ENCODE measurements around the gene MDM4. TPM values are rescaled to one million over a fixed set of nuclear protein-coding genes. Genes with fewer than 3 reads are reported as not detected.
"Not testable (repeated sequence)": the region's sequence is repeated elsewhere in the genome, so short reads cannot be mapped to it uniquely, and the experiment has no call there.

MDM4 gene, protein sequence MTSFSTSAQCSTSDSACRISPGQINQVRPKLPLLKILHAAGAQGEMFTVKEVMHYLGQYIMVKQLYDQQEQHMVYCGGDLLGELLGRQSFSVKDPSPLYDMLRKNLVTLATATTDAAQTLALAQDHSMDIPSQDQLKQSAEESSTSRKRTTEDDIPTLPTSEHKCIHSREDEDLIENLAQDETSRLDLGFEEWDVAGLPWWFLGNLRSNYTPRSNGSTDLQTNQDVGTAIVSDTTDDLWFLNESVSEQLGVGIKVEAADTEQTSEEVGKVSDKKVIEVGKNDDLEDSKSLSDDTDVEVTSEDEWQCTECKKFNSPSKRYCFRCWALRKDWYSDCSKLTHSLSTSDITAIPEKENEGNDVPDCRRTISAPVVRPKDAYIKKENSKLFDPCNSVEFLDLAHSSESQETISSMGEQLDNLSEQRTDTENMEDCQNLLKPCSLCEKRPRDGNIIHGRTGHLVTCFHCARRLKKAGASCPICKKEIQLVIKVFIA
- total RNA-seq (2014; rRNA removed; shearing (Covaris generic)): 4.6 and 9.1 TPM in 2 replicates

DNA sequence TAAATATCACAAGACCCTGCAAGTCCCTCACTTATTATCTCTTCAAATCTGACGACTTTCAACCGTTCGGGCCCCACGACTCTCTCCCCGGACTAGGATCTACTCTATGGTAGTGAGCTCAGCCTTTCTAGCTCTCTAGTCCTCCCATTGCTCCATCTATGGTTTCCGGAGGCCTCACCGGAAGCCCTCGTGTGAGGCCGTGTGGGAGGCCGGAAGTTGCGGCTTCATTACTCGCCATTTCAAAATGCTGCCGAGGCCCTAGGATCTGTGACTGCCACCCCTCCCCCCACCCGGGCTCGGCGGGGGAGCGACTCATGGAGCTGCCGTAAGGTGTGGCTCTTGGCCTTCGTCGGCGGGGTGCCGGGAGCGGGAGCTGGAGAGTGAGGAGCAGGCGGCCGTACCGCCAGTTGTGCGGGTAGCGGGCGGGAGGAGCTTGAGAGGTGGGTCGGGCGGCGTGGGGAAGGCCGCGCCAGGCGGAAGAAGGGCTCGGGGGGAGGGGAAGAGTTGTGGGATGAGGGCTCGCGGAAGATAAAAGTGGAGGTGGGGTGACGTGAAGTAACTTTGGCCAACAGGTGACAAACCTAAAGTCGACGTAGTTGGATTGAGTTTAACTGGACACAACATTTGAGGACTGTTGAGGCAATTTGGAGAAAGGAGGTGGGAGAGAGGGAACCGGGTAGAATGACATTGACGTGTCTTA, at the start of gene MDM4:
Gene MDM4 (plus strand): TSS at position 227 of the 700 bp plus-strand sequence. CDS start 9,113 bp downstream, outside the sequence.
- peak; percentile 96 for DNase-seq (ENCODE audit: low read depth)

DNA sequence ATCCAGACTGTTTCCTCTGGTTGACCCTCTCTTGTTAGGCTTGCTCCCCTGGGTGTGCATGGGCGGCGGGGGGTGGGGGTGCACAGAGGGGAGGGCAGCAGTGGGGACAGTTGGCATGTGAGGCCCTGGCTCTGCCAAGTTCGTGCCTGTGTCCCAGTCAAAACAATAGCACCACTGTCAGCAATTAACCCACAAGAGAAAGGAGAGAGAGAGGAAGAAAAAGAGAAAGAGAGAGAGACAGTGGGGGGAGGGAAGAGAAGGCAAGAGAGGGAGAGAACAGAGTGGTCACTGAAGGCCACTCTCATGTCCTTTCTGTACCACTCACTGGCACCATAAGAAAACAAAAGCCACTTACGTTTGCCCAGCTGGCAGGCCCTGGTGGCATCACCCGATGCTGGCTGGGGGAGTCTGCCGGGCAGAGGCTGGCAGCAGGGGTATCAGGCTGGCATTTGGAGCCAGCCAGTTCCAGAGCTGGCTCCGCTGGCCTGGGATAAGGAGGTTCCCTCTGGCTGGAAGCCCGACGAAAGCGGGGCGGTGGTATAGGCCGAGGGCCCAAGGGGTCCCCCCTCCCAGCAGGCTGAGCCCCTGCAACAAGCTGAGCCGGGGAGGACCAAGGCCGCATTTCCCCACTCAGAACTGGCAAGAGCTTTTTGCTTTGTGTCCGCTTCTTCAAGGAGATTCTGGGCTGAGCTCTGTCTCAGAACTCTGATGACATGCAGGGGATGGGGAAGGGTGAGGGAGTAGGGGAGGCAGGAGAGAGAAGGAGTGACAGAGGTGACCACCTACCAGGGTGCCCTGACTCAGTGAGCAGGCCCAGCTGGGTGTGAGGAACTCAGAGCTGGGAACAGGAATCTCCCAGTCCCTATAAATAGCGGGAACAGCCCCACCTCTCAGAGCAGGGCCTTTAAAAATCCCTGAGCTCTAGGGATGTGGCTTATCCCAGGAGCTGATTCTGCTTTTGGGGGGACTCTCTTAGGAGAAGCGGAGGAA, 49.5 kb upstream of the MDM4 start:
- peak; percentile 8 for DNase-seq (ENCODE audit: low read depth)

DNA sequence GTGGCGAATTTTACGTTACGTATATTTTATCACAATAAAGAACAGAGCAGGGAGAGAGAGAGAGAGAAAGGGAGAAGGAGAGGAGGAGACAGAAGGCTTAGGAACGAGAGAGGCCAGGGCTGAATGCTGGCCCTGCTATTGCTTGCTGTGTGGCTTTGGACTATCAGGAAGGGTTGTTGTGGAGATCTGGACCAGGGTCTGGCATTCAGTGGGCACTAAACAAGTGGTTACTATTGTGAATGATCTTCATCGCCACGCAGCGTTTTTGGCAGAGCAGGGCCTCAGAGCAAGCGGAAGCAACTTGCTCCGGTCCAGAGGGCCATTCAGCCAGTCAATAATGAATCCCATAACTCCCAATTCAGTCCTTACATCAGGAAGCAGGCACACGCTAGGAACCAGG, 48.0 kb upstream of the MDM4 start:
- DNase-seq (ENCODE audit: low read depth): no peak

DNA sequence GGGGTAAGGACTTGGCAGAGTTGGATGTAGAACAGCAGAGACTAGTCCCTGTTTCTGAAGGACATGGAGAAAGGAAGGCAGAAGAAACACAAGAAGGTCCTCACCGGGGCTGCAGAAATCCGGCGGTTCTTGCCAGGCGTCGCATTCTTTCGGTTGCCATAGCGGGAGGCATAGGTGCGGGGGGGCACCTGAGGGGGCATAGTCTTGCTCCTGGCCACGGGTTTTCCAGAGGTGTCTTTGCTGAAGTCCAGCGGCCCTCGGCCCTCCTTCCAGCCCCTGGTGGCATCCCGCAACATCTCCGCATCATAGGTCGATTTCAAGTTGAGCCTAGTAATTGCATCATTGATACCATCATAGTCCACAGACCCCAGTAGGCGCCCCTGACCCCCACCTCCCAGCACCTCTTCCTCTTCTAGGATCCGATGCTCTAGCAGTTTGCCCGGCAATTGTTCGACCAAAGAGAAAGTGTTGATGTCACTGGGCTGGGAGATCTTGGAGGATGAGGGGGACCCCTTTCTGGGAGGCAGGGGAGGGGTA, 47.4 kb upstream of the MDM4 start:
- no peak for DNase-seq (ENCODE audit: low read depth)

DNA sequence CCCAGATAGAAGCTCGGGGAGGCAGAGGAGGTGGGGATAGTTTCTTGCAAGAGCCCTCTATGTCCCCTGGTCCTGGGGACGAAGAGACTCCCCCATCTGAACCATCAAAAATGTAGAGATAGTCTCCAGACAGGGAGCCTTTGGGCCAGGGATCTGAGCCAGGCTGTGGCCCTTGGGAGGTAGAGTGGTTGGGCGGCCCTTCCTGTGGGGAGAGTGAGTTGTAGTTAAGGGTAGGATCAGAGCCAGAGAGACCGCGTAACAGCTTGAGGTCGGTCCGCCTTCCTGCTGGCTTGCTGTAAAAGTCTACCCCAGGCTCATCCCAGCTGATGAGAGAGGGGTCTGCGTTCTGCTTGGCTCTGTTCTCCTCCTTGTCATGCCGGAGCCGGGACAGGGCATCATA, 46.9 kb upstream of the MDM4 start:
- DNase-seq (ENCODE audit: low read depth): no peak

DNA sequence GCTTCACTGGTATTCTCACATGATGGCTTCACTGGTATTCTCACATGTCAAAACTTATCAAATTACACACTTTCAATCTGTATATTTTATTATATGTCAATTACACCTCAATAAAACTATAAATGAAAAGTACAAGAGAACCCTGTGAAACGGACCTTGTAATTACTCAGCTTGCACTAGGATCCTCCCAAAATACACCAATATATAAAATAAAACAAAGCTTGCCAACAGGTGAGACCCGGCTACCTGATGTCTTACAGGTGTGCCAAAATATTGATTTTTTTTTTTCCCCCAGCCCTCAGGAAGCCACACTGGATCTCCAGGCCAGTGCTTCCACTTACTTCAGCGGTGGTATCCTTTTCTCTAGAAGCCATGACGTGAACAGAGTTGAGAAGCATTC, 44.5 kb upstream of the MDM4 start:
- no peak for DNase-seq (ENCODE audit: low read depth)

DNA sequence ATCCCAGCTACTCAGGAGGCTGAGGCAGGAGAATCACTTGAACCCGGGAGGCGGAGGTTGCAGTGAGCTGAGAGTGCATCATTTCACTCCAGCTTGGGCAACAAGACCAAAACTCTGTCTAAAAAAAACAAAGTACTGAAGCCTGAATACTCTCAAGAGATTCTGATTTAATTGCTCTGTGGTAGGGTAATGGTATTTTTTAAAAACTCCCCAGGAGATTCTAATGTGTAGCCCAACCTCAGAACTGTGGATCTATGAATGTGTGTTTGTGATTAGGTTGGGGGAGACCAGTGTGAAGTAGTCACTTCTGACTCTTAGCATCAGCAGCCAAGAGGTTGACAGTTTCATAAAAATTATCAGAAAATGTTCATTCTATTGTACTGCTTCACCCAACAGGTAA, 43.5 kb upstream of the MDM4 start:
- DNase-seq (ENCODE audit: low read depth): no peak

DNA sequence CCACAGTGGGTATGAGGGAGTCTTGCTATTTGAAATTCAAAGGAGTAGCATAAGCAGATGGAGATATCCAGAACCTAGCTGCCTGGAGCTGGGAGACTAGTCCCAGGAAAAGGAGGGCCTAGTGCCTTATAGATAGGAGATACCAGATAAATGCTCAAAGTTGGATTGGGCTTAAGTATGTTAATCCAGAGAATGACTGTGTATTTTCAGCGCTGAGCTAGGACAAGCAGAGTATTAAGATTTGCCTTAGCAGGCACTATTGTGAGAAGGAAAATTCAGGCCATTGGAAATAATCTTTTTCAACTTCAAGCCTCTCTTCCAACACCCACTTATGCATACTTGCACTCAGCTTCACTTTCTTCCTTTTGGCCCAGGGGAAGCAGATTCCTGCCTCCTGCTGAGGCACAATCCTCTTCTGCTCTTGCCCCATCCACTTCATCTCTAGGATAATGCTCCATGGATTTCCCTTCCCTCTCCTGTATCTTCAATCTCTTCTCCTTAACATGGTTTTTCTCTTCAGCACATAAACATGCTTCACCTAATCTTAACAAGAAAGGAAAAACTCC, 42.7 kb upstream of the MDM4 start:
- DNase-seq (ENCODE audit: low read depth): no peak

DNA sequence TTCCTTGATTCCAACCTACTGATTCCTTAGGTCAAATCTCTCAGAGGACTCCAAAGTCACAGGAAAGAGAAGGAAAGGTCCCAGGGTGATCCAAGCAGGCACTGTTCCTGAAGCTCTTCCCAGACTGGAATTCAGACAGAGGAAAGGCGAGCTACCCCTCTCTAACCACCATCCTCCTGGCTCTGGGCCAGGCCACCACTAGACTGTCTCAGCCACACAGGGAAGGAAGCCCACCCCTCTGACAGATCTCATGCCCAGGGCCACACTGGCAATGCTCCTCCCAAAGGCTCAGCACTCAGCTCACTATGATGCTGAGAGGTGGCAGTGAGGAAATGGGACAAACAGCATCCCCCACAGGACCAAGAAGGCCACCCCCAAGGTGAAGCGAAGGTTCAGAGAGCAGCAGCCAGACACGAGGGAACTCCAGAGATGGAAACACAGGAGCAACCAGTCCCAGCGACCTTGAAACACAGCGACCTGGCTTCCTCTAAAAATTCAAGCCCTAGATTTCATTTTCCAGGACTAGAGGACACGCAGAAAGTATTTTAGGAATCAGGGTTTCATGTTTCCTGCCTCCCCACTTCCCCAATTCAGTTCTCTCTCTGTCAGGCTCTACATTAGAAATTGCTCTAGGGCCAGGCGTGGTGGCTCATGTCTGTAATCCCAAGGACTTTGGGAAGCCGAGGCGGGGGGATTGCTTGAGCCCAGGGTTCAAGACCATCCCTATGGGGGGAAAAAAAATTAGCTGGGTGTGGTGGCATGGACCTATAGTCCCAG, 40.4 kb upstream of the MDM4 start:
- DNase-seq (ENCODE audit: low read depth): no peak

DNA sequence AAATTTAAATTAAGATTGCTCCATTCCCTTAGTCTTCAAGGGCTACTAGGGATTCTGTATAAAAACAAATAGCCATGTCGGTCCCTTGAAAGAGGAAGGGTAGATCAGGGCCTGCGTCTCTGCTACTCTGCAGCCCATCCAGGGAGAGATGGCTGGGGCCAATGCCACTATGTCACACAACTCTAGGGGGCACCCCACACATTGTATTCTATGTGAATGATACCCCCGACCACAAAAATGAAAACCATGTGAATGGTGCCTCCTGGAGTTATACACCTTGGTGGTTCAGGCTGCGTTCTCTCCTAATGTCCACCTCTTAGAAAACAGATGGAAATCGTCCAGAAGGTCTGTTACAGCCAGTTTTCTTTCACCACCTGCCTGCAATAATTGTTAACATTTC, 39.6 kb upstream of the MDM4 start:
- no peak for DNase-seq (ENCODE audit: low read depth)

DNA sequence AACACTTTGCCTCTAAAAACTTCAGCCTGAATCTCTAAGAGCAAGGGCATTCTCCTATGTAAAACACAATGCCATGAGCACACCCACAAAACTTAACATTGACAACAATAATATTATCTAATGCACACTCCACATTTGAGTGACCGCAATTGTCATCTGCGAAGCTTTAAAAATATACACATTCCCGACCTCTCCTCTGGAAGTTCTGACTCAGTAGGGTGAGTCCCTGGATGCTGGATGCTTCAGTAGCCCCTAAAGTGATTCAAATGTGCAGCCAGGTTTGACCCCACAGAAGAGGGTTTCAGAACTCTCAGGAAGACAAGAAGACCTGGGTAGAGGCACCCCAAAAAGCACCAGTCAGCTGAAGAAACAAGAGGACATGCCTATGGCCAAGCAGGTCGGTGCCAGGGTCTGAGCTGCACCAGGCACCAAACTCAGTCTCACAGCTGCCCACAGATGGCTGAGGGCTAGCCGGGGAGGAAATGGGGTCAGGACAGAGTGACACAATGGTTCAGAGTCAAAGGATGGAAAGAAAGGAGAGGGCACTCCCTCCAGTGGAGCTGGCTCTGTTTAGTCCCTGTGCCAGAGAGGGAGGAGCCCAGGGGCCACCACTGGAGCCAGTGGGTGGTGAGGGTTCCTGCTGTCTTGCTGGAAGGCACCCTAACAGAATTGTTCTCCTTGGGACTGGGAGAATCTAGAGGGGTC, 39.0 kb upstream of the MDM4 start:
- peak; percentile 7 for DNase-seq (ENCODE audit: low read depth)

DNA sequence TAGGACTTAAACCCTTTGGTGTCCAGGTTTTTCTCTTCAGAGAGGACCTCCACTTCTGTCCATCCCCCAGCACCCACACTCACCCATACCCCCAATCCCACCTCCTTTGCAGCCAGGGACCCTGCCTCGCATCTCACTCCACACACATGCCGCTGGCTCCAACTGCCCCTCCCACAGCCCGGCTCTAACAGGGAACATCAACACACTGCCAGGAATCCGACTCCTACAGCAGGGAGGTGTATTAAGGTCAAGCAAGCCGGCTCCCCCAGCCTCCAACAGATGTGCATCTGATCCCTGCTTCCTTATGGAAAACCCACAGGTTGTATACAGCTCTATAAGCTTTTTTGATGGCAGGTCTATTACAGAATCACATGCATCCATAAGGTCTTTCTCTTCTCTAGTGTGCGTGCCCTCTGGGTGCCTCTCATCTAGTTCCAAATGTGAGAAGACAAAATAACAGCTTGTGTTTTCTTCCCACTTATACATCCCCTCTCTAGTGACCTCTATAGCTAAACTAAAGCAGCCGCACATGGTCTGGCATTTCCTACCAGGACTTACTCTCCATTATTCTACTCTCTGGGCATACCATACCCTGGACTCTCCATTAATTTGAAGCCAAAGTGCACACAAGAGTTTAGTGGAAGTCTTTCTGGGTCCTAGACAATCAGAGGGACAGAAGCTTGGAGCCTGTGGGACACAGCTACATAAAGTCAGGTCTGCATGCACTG, 37.9 kb upstream of the MDM4 start:
- DNase-seq (ENCODE audit: low read depth): no peak

DNA sequence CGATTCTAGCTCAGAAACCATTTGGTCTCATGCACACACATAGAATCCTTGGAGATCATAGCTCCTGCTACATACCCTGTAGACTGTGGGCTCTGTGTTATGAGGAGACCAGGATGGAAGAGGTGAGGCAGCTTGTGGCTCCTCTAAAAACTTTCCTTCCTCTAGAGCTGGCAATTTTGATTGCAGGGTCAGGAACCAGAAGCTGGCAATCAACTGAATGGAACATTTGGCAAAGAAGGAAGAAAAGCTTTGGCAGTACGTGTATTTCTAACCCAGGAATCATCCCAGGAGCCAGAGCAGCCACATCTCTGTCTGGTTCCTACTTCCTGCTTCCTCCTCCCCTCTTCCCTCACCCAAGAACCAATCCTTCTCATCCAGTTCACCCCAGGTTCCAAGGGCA, 37.3 kb upstream of the MDM4 start:
- no peak for DNase-seq (ENCODE audit: low read depth)

DNA sequence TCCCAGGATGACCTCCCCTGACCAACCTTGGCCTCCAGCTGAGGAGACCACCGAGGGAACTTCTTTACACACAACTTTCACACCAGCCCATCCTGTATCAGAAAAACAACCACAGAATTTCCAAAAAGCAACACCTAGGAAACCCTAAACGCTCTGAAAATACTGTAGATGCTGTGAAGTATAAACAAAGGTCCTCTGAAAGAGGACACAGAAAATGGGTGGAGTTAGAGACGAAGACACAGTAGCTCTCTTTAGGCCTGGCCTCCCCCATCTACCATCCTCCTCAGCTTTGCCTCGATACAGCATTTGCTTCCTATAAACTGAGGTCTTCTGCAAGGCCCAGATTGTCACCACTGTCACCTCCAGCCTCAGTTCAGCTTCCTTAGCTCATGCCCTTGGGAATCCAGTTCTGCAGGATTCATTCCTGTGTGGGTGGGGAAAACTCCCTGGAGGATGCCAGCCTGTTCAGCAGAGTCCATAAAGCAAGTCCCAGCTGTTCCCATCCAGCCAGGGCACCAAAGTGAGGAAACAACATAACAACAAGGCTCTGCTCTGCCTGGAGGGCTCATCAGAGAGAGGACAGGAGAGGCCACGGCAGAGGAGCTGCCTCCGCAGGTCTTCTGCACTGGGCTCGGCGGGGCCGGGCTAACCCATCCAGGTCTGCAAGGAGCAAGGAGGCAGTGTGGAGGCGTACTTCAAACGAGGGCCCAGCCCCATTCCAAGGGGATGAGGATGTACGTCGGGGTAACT, 36.6 kb upstream of the MDM4 start:
- DNase-seq (ENCODE audit: low read depth): no peak

DNA sequence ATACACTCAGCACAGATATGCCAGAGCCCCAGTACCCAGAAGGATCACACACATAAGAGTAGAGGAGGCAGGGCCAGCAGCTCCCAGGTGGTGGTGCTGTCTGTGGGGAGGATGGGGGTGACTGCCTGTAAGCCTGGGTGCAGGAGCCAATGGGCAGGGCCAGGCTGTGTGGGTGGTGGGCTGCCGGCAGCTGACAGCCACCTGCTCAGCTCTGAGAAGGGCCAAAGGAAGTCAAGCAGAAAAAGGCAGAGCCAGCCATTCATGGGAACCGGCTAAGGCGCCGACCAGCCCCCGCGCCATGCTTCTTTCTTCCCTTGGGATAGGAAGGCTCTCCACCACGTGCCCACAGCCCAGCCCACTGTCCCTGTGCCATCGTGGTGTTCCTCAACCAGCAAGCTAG, 35.7 kb upstream of the MDM4 start:
- no peak for DNase-seq (ENCODE audit: low read depth)

DNA sequence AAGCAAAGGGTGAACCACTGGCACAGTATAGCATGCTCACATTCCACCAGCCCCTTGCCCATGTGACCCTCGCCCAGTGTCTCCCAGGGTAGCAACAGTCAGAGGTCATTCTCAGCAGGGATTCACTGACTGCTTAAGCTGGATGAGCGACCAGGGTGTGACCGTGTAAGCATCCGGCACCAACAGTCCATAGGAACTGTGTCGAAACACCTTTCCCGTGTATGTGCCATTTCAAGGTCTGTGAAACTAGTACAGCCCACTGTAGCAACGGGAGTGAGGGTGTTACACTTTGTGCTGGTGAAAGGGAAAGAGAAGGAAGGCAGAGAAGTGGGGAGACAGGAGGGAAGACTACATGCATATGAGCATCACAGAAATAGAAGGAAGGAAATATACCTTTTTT, 32.4 kb upstream of the MDM4 start:
- DNase-seq (ENCODE audit: low read depth): no peak

DNA sequence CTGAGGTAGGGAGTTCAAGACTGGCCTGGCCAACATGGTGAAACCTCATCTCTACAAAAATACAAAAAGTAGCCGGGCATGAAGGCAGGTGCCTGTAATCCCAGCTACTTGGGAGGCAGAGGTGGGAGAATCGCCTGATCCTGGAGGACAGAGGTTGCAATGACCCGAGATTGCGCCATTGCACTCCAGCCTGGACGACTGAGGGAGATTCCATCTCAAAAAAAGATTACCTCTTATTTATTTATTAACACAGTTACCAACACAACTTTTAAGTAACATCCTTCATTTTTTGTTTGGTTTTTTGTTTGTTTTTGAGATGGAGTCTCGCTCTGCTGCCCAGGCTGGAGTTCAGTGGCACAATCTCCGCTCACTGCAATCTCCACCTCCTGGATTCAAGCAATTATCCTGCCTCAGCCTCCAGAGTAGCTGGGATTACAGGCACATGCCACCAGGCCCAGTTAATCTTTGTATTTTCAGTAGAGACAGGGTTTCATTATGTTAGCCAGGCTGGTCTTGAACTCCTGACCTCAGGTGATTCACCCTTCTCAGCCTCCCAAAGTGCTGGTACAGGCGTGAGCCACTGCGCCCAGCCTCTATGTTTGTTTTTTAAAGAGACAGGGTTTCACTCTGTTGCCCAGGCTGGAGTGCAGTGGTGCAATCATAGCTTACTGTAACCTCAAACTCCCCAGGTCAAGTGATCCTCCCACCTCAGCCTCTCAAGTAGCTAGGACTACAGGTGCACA, 29.5 kb upstream of the MDM4 start:
- not testable (repeated sequence) for DNase-seq (ENCODE audit: low read depth)

DNA sequence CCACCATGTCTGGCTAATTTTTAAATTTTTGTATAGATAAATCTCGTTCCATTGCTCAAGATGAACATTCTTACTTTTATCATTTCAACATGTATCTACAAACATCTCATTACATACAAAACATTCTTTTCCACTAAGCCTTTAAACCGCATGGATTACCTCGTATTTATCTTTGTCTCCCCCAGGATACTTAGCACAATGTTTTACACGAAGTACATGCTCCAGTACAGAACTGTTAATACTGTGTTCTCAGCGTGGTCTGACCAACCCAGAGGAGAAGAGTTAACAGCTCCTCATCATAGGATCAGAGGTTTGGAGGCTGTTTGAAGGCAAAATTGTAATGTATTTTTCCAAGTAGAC, 29.0 kb upstream of the MDM4 start:
- no peak for DNase-seq (ENCODE audit: low read depth)
